ENCODE results near the gene AEN.
"Not testable (repeated sequence)": the region's sequence is repeated elsewhere in the genome, so short reads cannot be mapped to it uniquely, and the experiment has no call there.

Gene AEN

DNA sequence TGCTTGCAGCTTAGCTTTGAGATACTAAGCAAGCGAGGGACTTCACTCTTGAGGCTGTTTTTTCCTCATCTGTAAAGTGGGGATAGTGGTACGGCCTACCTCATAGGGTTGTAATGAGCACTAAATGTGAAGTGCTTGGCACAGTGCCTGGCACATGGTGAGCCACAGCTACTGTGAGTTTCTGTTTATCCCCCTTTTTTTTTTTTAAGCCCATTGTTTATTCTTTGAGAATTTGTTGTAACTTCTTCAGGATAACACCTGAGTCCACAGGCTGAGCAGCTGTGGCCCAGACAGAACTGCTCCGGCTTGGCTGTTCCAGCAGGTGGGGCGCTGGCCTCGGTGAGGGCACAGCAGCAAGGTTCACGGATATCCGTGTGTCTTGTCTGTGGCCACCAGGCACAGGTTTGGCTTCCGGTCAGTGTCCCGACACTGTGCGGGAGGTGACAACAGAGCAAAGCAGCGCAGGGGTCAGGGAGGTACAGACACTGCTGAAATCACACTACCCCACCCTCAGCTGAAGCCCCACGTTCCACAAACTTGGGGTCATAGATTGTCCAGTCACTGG lies 10.4 kb downstream of the AEN start:
- DNase-seq: no peak

DNA sequence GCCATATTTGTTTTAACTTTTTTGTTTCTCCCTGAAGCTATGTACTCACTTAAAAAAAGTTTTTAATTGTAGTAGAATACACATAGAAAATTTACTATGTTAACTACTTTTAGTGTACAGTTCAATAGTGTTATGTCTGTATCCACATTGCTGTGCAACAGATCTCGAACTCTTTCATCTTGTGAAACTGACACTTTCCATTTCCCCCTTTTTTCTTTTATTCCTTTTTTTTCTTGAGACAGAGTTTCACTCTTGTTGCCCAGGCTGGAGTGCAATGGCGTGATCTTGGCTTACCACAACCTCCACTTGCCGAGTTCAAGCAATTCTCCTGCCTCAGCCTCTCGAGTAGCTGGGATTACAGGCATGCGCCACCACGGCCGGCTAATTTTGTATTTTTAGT lies 11.7 kb downstream of the AEN start:
- not testable (repeated sequence) for DNase-seq

DNA sequence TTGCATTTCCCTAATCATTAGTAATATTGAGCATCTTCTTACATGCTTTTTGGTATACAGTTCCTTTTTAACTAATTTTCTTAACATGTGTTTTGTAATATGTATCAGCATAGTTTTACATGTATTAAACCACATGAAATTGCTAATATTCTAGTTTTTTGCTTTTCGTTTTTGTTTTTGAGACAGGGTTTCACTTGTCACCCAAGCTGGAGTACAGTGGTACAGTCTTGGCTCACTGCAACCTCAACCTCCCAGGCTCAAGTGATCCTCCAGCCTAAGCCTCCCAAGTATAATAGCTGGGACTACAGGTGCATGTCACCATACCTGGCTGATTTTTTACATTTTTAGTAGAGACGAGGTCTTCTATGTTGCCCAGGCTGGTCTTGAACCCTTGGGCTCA lies 13.3 kb downstream of the AEN start:
- DNase-seq: no peak

DNA sequence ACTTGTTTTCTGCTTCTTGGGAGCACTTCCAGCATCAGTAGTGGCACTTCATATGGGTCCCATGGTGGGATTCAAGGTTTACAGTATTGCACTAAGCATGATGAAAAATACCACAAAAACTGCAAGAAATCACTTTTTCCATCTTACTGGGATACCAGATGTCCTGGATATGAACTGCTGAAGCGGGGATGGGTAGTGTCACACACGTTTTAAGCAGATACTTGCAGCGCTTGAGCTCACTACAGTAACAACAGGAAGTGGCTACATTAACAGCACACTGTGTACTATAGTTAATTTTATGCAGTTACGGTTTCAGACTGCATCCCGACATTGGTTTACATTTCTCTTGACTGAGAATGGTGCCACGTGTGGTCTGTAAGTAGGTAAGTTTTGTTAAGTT lies 14.2 kb downstream of the AEN start:
- DNase-seq: peak; percentile 60 to 72

DNA sequence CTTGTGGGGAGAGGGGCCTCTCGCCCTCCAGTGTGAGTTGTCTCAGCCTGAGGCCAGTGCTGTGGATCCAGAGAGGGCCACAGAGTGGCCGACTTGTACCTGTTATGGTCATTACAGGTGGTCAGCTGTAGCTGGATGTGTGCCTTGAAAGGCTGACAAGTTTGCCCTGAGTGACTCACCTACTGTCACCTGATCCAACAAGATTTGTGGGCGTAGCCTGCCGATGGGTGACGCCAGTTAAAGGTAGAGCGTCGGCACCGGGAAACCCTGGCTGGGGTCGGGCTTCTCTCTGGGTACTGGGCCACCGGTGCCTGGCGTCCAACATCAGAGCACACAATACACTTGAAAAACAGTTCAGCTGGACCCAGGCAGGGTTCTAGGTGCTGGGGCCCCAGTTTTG lies 14.9 kb downstream of the AEN start:
- peak; percentile 82 to 86 for DNase-seq

DNA sequence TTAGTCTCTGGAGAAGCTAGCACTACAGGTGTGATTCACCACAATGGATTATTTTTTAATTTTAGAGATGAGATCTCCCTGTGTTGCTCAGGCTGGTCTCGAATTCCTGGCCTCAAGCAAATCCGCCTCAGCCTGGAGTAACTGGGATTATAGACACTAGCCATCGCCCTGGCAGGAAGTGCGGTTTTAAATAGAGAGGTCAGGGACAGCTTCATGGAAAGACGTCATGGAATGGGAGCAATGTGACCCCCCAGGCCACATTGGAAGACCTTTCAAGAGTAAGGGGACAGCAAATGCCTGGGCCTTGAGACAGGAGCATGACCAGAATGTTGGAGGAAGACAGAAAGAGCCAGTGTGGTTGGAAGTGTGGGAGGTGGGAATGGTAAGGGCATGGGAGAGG lies 15.5 kb downstream of the AEN start:
- no peak for DNase-seq

DNA sequence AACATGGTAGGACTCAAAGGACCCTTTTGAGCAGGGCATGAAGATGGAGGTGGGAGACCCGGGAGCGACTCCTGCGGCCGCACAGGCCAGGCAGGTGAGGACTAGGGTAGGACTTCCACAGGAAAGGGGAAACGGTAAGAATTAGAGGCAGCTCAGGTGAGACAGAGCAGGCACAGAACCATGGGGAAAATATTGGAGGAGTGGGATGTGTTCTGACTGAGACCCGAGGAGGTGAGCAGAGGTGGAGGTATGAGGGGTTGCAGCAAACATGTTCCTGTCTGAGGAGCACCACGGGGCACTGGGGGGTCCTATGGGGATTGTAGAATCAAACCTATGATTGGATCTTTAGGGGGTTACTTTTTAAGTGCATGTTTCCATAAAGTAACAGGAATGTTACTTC lies 16.3 kb downstream of the AEN start:
- no peak for DNase-seq

DNA sequence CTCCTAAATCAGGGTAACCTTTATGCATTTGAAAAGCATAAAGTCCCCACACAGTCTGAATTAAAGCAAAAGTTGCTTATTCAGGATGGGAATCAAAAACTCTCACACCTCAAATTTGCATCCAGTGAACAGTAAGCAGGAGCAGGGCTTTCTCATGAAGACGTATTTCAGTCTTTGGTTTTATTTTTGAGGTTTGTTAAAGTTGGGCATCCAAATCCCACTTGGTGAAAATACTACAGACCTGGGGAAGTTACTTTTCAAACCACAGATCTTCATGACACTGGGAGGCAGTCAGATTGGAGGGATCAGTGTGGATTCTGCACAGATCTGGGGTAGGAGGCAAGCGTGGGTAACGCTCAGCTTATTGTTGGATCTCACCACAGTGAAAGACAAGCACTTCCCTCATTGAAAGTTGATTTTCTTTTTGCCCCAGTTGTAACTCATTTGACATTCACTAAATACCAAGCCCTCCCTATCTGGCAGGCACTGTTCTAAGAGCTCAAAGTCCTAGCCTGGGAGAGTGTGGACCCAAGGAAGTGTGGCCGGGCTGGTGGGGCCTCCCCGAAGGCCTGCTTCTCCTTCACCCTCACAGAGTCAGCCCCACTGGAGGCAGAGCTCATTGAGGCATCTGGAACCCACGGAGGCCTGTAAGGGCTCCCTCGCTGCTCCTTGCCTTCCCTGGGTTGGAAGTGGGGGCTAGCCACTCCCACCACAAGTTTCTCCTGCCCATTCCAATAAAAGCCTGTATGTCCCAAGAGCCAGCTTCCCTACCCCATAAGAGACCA lies 16.9 kb downstream of the AEN start:
- DNase-seq: no peak

DNA sequence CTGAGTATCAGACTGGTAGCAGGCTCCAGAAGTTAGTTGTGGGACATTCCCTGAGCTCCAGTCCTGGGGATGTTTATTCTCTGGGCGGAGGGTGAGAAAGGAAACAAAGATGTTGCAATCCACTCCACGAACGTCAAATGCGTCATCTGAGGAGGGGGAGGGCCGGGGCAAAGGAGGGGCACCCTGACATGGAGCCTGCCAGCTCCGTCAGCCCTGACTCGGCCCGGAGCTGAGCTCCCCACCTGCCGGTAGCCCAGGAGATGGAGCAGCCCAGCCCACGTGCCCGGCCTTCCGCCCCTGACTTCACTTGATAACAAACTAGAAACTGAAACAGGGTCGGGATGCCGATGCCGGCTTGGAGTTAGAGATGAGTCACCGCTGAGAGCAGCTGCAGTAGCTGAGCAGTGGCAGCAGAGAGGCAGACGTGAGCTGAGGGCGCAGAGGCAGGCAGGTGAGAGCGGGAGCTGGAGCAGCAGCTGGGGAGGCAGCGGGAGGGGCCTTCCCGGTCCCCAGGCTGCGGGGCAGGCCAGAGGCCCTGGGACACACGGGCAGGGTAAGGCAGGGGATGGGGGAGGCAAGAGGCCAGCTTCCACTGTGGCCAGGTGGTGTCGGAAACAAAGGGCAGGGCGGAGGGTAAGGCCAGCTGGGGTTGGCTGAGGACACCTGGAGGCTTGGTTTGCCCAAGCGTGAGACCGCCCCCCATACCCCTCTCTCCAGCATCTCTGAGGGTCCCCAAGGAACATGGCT lies 17.7 kb downstream of the AEN start, which contains the start of gene ISG20:
Gene ISG20, plus strand, starts transcription at position 391 of the 747 bp plus-strand sequence. Its CDS starts 351 bp downstream, at position 742.
- DNase-seq: peak; percentile 99

DNA sequence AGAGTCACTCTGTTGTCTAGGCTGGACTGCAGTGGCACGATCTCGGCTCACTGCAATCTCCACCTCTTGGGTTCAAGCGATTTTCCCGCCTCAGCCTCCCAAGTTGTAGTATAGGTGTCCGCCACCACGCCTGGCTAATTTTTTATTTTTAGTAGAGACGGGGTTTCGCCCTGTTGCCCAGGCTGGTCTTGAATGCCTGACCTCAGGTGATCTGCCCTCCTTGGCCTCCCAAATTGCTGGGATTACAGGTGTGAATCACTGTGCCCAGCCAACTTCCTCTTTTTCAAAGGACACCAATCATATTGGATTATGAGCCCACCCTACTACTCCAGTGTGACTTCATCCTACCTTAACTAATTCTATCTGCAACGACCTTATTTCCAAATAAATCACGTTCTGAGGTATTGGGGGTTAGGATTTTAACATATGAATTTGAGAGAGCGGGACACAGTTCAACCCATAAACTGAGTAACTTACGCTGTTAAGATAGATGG lies 20.9 kb downstream of the AEN start:
- DNase-seq: no peak

DNA sequence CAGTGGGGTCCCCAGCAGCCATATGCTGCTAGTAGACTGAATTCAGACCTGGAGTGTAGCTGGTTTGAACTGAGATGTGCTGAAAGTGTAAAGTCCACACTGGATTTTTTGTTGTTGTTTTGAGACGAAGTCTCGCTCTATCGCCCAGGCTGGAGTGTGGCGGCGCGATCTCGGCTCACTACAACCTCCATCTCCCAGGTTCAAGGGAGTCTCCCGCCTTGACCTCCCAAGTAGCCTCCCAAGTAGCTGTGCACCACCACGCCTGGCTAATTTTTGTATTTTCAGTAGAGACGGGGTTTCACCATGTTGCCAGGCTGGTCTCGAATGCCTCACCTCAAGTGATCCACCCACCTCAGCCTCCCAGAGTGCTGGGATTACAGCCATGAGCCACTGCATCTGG lies 21.4 kb downstream of the AEN start:
- not testable (repeated sequence) for DNase-seq

DNA sequence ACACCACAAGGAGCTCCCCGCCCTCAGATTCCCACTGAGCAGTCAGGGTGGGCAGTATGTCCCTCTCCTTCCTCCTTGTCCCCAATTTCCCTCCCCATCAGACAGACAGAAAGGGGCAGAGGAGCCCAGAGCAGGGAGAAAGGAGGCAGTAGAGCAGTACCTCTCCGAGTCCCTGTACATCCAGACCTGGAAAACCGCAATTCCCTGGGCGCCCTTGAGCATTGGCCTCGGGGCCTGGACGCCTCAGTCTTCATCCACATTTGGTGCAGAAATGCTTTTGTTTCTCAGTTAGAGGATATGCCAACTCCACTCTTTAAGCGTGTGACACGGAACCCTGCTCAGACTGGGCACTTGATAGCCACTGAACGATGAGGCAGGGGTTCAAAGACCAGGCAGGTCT lies 23.6 kb downstream of the AEN start:
- DNase-seq: no peak

DNA sequence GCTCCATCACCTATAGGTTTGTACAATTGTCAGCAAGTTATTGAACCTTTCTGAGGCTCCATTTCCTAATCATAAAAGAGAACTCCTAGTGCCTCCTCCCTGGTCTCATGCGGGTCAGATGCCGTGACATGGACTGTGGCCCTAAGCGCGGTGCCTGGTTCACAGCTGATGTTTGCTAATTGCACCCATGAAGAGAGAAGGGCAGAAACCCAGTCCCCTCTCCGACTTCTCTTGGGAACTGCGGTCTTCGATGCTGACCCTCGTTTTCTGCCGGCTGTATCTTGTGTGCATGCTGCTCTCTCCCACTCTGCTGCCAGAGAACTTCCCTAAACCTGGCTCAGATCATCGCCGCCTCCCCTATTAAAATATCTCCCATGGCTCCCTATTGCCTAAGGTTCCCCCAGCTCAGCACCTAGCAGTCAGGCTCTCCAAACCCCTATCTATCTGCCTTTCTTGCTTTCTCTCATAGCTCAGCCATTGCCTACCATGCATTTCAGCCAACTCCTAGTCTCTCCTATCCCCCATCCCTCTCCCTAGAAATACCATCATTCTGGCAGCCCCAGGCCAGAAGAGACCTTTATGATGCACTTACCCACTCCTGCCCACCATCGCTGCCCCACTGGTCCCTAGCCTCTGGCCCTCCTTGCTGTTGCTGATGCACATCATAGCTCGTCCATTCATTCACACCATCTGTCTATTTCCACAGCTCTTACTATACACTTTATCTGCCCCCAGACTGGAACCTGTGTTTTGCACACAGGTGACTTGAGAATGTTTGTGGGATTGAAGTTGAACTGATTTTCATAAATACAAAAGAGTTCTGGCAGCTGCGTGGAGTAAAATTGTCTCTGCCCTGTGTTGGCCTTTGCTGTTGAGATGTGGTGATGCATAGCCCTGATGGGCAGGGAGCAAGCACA lies 24.3 kb downstream of the AEN start:
- DNase-seq: no peak

DNA sequence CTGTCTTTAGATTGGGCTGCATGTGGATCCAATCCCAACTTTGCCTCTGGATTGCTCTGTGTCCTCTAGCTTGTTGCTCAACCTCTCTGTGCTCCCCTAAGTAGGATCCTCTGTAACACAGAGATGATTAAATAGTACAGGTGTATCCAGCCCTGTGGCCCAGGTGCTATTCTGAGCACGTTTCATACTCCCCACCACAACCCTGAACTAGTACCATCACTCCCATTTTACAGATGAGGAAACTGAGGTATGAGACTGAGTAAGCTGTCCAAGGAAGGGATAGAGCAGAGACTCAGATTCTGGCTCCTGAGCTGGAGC lies 24.9 kb downstream of the AEN start:
- DNase-seq: no peak

DNA sequence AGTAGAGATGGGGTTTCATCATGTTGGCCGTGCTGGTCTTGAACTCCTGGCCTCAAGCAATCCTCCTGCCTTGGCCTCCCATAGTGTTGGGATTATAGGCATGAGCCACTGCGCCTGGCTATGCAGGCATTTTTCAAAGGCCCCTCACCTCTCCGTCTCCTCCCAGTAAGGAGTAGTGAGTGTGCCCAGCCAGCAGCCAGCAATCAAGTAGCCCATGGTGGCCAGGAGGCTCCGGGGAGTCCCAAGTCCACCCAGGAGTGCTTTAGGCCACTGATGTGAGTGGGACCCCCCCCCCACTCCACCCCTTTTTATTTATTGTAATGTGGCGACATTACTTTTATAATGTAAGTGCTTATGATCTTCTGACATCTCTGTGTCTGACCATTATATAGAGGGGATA lies 25.8 kb downstream of the AEN start:
- no peak for DNase-seq

DNA sequence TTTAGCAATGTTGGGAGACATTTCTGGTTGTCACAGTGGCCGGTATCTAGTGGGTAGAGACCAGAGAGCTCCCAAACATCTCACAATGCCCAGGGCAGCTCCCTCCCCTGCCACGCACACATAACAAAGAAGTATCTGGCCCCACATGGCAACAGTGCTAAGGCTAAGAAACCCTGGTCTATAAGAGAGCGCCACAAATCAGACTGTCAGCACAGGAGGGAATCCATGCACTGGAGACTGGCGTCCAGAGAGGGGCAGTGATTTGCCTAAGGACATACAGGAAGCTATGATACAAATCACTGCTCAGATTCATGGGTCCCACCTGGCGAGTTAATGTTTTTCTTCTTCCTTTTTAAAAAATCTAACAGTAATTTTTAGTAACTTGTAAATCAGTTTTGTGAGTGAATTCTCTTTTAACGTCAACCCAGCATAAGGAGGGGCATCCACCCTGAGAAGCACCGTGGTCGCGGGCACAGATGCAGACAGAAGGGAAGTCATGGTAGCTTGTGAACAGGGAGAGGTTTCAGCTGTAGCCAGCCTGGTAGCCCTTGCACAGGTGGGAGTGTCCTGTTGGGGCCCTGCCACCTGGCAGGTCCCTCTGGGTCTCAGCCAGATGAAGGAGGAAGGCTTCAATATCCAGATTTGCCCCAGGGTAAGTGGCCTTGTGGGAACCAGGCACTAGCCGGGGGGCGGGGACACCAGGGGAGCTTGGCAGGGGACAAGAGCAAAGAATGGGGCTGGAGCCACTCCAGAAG lies 26.4 kb downstream of the AEN start:
- DNase-seq: no peak

DNA sequence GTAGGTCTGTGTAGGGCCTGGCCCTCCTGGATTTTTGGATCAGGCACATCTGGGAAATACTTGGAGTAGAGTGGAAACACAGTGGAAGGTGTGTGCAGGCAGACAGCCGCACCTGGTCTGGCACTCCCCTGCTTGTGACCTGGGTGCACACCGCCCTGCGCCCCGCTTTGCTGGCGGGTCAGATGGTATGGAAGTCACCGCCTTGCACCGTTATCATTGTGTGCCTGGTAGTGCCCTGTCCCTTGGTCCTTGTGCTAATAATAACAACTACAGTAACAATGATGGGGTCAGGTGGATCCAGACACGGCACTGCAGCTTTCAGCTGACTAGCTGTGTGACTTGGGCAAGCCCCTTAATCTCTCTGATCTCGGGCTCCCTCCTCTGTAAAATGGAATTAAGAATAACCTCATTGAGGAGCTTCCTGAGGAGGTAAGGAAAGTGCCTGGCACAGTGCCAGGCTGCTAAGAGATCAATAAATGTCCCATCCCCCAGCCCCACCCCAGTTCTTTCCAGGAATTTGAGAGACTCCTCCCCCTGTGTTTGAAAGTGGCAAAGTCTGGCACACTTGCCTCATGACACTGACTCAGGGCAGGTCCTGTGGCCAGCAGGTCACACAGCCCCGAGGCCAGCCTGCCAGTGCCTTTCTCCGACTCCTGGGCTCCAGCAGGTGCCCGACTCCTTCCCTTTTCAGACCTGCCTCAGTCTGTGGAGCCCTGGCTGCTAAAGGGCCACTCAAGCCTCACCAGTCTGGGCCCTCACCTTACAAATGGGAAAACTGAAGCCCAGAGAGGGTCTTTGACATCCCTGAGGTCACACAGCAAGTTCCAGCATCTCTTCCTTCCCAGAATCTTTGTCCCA lies 27.4 kb downstream of the AEN start:
- DNase-seq: peak in 1 of 2 donors; percentile 44

DNA sequence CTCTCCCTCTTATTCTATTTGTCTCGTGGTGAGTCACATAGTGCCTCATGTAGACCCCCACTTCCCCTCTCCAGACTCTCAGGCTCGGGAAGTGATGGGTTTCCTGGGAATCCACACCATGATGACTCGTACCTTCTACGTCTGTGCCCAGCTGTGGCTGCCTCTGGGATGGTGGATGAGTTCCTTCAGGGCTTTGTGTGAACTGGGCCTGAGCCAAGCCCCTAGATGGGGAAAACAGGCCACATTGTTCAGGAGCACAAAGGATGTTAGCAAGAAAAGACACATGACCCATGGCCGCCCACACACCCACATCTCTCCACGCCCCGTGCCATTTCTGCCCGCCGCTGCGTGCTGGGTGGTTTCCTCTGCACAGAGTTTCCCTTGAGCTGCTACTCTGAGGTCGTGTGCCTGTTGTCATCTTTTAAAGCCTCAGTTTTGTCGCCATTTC lies 28.2 kb downstream of the AEN start:
- peak; percentile 65 to 75 for DNase-seq

DNA sequence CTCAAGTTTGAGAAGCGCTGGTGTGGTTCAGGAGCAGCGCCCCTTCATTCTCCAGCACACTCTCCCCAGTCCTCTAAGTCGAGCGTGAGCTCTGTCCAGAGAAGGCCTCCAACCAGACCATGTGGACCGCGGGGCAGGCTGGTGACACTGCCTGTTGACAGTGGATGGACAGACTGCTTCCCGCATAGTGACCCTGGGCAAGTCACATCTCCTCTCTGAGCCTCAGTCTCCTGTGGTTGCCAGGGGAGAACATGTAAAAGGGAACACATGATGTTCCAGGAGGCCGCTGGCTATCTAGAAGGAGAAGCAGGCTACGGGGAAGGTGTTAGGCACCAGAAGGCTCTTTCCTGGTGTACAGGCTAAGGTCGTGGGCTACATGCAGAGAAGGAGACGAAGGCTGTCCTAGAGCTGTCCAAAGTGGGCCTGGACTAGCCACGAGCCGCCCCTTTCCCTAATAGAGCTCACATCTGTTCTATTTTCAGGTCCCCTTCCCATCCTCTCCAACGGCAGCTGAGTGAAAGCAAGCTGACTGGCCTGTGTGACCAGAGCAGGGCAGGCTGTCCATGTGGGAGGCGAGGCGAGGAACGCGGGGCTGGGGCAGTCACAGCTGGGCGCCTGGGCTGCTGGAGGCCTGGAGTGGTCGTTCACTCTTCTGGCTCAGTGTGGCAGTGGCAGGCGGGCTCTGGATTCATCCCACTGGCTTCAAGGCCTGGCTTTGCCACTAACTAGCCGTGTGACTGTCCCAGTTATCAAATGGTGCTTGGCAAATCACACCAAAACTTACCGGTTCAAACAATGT lies 28.8 kb downstream of the AEN start:
- DNase-seq: no peak

DNA sequence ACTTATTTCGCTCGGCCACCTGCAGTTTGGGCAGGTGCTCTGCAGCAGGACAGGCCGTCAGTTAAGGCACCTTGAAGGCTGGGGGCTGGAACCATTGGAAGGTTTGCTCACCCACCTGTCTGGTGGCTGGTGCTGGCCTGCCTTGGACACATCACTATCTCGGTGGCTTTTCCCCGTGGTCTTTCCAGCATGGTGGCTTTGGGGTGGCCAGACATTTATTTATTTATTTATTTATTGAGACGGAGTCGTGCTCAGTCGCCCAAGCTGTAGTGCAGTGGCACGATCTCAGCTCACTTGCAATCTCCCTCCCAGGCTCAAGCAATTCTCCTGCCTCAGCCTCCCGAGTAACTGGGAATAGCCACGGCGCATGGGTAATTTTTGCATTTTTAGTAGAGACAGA lies 29.4 kb downstream of the AEN start:
- DNase-seq: no peak
